DND-41 (cell line): ENCODE measurements around the gene HDAC6.

Experiments
- ATAC-seq: fragments of 200-7000 bp; cut with Tn5 transposase; 3 replicates; pipeline ENCODE4 v1.9.1; 2021; ENCODE audit warnings: low read depth; ENCODE audit not compliant: insufficient read depth
- DNase-seq: peaks from one replicate; pipeline ENCODE4 v3.0.0-alpha.2; 2020
- H2AFZ ChIP-seq: 2 replicates; pipeline ENCODE4 v1.6.0; 2012; ENCODE audit warnings: low read depth, low read length
- H3K27ac ChIP-seq: 2 replicates; pipeline ENCODE4 v1.5.1; 2012; ENCODE audit warnings: low read length, inconsistent platforms
- H3K27me3 ChIP-seq: fragments of 200-600 bp; sonication (generic); 2 replicates; pipeline ENCODE4 v1.6.0; 2012; ENCODE audit warnings: low read length, mild to moderate bottlenecking, inconsistent platforms; ENCODE audit not compliant: insufficient read depth, poor library complexity
- H3K36me3 ChIP-seq: 2 replicates; pipeline ENCODE4 v1.5.1; 2012; ENCODE audit warnings: low read length, inconsistent platforms; ENCODE audit not compliant: insufficient read depth
- H3K4me1 ChIP-seq: 2 replicates; pipeline ENCODE4 v1.5.1; 2012; ENCODE audit warnings: mild to moderate bottlenecking, low read length; ENCODE audit not compliant: insufficient read depth
- H3K4me2 ChIP-seq: 2 replicates; pipeline ENCODE4 v1.6.0; 2012; ENCODE audit warnings: mild to moderate bottlenecking, moderate library complexity, low read length, inconsistent platforms; ENCODE audit not compliant: insufficient read depth
- H3K4me3 ChIP-seq, 2 experiments: fragments of 200-600 bp in 1 of 2; shearing (Covaris generic) in 1 of 2; 2 replicates each; pipeline ENCODE4 v1.5.1; 2012 to 2016; ENCODE audit warnings: inconsistent platforms in 2 of 2, low read length in 2 of 2, mild to moderate bottlenecking in 2 of 2, low read depth in 1 of 2, moderate library complexity in 1 of 2
- H3K79me2 ChIP-seq: 2 replicates; pipeline ENCODE4 v1.6.0; 2012; ENCODE audit warnings: low read length, inconsistent platforms; ENCODE audit not compliant: insufficient read depth
- H3K9ac ChIP-seq: 2 replicates; pipeline ENCODE4 v1.6.0; 2012; ENCODE audit warnings: low read depth, mild to moderate bottlenecking, inconsistent platforms, low read length, moderate library complexity
- H3K9me3 ChIP-seq: 2 replicates; pipeline ENCODE4 v1.5.1; 2012; ENCODE audit warnings: low read length, moderate library complexity, mild to moderate bottlenecking, inconsistent platforms; ENCODE audit not compliant: insufficient read depth, severe bottlenecking
- H4K20me1 ChIP-seq: 2 replicates; pipeline ENCODE4 v1.6.0; 2012; ENCODE audit warnings: low read length; ENCODE audit not compliant: insufficient read depth
- CTCF ChIP-seq: IDR thresholded peaks from 2 replicates; pipeline ENCODE4 v1.5.1; 2012; ENCODE audit warnings: borderline replicate concordance, low read length, moderate library complexity, mild to moderate bottlenecking; ENCODE audit not compliant: poor library complexity, severe bottlenecking; ENCODE audit errors: extremely low read depth
- EZH2 ChIP-seq: IDR thresholded peaks from 3 replicates; pipeline ENCODE4 v1.6.1; 2012; ENCODE audit warnings: borderline replicate concordance, low read depth, mild to moderate bottlenecking, moderate library complexity, low read length, inconsistent platforms; ENCODE audit not compliant: severe bottlenecking

HDAC6 gene

GRCh38 chrX:48779399-48779798 lies 22.5 kb upstream of the HDAC6 start:
- no peak for ATAC-seq
- Histone ChIP-seq H3K79me2 (no peaks in the 10 kb centered on the region), H2AFZ (no peak overlapping the region), H3K4me3 (no peak overlapping the region), H3K36me3 (no peaks in the 10 kb centered on the region), H3K9ac (no peak overlapping the region), H3K27me3 (no peaks in the 10 kb centered on the region), H4K20me1 (no peaks in the 10 kb centered on the region), H3K27ac (no peak overlapping the region), H3K9me3 (no peaks in the 10 kb centered on the region), H3K4me2 (no peak overlapping the region), H3K4me1 (no peaks in the 10 kb centered on the region)
- TF ChIP-seq CTCF (no peak), EZH2 (no peak)
- no peak for DNase-seq

- Histone ChIP-seq H3K4me3 (no peak overlapping the region), H3K27me3 (no peaks in the 10 kb centered on the region), H3K79me2 (no peaks in the 10 kb centered on the region), H3K4me1 (no peaks in the 10 kb centered on the region), H2AFZ (no peak overlapping the region), H3K4me2 (no peak overlapping the region), H3K36me3 (no peaks in the 10 kb centered on the region), H3K9me3 (no peaks in the 10 kb centered on the region), H4K20me1 (no peaks in the 10 kb centered on the region), H3K9ac (no peak overlapping the region), H3K27ac (no peak overlapping the region)
- no peak for TF ChIP-seq EZH2
- TF ChIP-seq CTCF, result no peak
- DNase-seq, result no peak
- no peak for ATAC-seq
Observed at GRCh38 chrX:48781705-48782104, 20.2 kb upstream of the HDAC6 start.

GRCh38 chrX:48782216-48782615 lies 19.7 kb upstream of the HDAC6 start:
- Histone ChIP-seq H3K27me3 (no peaks in the 10 kb centered on the region), H3K36me3 (no peaks in the 10 kb centered on the region), H3K4me3 (no peak overlapping the region), H3K4me2 (no peak overlapping the region), H3K27ac (no peak overlapping the region), H3K79me2 (no peaks in the 10 kb centered on the region), H3K9me3 (no peaks in the 10 kb centered on the region), H2AFZ (no peak overlapping the region), H3K4me1 (no peaks in the 10 kb centered on the region), H3K9ac (no peak overlapping the region), H4K20me1 (no peaks in the 10 kb centered on the region)
- DNase-seq (no peak), ATAC-seq (no peak)
- TF ChIP-seq EZH2 (no peak), CTCF (no peak)

GRCh38 chrX:48782795-48783194 lies 19.1 kb upstream of the HDAC6 start:
- ATAC-seq (no peak), DNase-seq (no peak)
- no peak overlapping the region for H3K9ac ChIP-seq
- no peaks in the 10 kb centered on the region for H3K36me3 ChIP-seq
- H3K27ac ChIP-seq, result no peak overlapping the region
- no peaks in the 10 kb centered on the region for H3K9me3 ChIP-seq
- no peak overlapping the region for H3K4me3 ChIP-seq
- H3K4me2 ChIP-seq, result no peak overlapping the region
- no peak overlapping the region for H2AFZ ChIP-seq
- H3K4me1 ChIP-seq, result no peaks in the 10 kb centered on the region
- TF ChIP-seq EZH2, result no peak
- no peak for TF ChIP-seq CTCF
- H3K27me3 ChIP-seq, result no peaks in the 10 kb centered on the region
- no peaks in the 10 kb centered on the region for H3K79me2 ChIP-seq
- H4K20me1 ChIP-seq, result no peaks in the 10 kb centered on the region
